Neural cell (in vitro differentiated cells): ENCODE measurements around the gene LGSN. TPM values are rescaled to one million over a fixed set of nuclear protein-coding genes. Genes with fewer than 3 reads are reported as not detected.

Experiments used
- H2AFZ ChIP-seq: fragments of 200-600, 300-800 bp; sonication (generic), shearing (Covaris generic); 2 replicates; pipeline ENCODE4 v1.6.0; 2014; ENCODE audit warnings: low read depth, mild to moderate bottlenecking, antibody characterized with exemption, low read length, moderate library complexity
- H3F3A ChIP-seq: fragments of 200-600 bp; shearing (Covaris generic); 2 replicates; pipeline ENCODE4 v1.6.1; 2016; ENCODE audit warnings: mild to moderate bottlenecking, moderate library complexity, mixed read lengths, antibody characterized with exemption, low read length; ENCODE audit not compliant: insufficient read depth, poor library complexity, severe bottlenecking
- H3K27ac ChIP-seq: fragments of 200-600, 300-800 bp; sonication (generic), shearing (Covaris generic); 2 replicates; pipeline ENCODE4 v1.5.1; 2014; ENCODE audit warnings: mild to moderate bottlenecking, low read length, moderate library complexity
- H3K27me3 ChIP-seq: fragments of 300-800, 200-600 bp; sonication (generic), shearing (Covaris generic); 2 replicates; pipeline ENCODE4 v1.6.0; 2014; ENCODE audit warnings: mild to moderate bottlenecking, low read depth, low read length, moderate library complexity; ENCODE audit not compliant: insufficient read depth
- H3K36me3 ChIP-seq: fragments of 300-800, 200-600 bp; sonication (generic), shearing (Covaris generic); 2 replicates; pipeline ENCODE4 v1.5.1; 2014; ENCODE audit warnings: mild to moderate bottlenecking, antibody characterized with exemption, low read length, moderate library complexity; ENCODE audit not compliant: insufficient read depth
- H3K4me2 ChIP-seq: fragments of 300-800, 200-600 bp; sonication (generic), shearing (Covaris generic); 2 replicates; pipeline ENCODE4 v1.6.0; 2014; ENCODE audit warnings: mild to moderate bottlenecking, low read length
- H3K4me3 ChIP-seq: fragments of 300-800, 200-600 bp; sonication (generic), shearing (Covaris generic); 2 replicates; pipeline ENCODE4 v1.5.1; 2014; ENCODE audit warnings: mild to moderate bottlenecking, low read length, moderate library complexity
- H3K79me2 ChIP-seq: fragments of 200-600 bp; shearing (Covaris generic); replicated peaks from 2 replicates; pipeline ENCODE4 v1.6.0; 2014; ENCODE audit warnings: mild to moderate bottlenecking, low read length, moderate library complexity; ENCODE audit not compliant: insufficient read depth
- H3K9ac ChIP-seq: fragments of 300-800, 200-600 bp; sonication (generic), shearing (Covaris generic); 2 replicates; pipeline ENCODE4 v1.6.1; 2016; ENCODE audit warnings: mild to moderate bottlenecking, low read length, mixed read lengths
- H3K9me2 ChIP-seq: fragments of 200-600 bp; shearing (Covaris generic); 2 replicates; pipeline ENCODE4 v1.6.1; 2016; ENCODE audit warnings: mild to moderate bottlenecking, low read length, mixed read lengths; ENCODE audit not compliant: insufficient read depth
- H3K9me3 ChIP-seq: fragments of 200-600, 300-800 bp; sonication (generic), shearing (Covaris generic); 2 replicates; pipeline ENCODE4 v1.6.1; 2016; ENCODE audit warnings: mild to moderate bottlenecking, mixed run types, low read length, moderate library complexity, mixed read lengths
- H4K20me1 ChIP-seq: fragments of 200-600 bp; shearing (Covaris generic); 2 replicates; pipeline ENCODE4 v1.6.1; 2016; ENCODE audit warnings: mild to moderate bottlenecking, mixed run types; ENCODE audit not compliant: insufficient read depth
- EP300 ChIP-seq: fragments of 450-650 bp; conservative IDR thresholded peaks from 2 replicates; pipeline ENCODE4 v1.6.1; 2014; ENCODE audit warnings: antibody characterized with exemption, mild to moderate bottlenecking, moderate library complexity; ENCODE audit not compliant: poor library complexity, severe bottlenecking
- EZH2 ChIP-seq: fragments of 200-600, 300-800 bp; shearing (Covaris generic), sonication (generic); IDR thresholded peaks from 2 replicates; pipeline ENCODE4 v1.6.1; 2014; ENCODE audit warnings: antibody characterized with exemption, low read length, borderline replicate concordance, mild to moderate bottlenecking; ENCODE audit not compliant: insufficient read depth, poor library complexity, severe bottlenecking
- MXI1 ChIP-seq: fragments of 450-650 bp; conservative IDR thresholded peaks from 2 replicates; pipeline ENCODE4 v1.6.1; 2014; ENCODE audit warnings: antibody characterized with exemption, mild to moderate bottlenecking; ENCODE audit not compliant: poor library complexity, severe bottlenecking
- POLR2AphosphoS5 ChIP-seq: IDR thresholded peaks from 2 replicates; pipeline ENCODE4 v1.6.1; 2012
- RAD21 ChIP-seq: fragments of 450-650 bp; conservative IDR thresholded peaks from 2 replicates; pipeline ENCODE4 v1.6.1; 2014; ENCODE audit warnings: antibody characterized with exemption, mild to moderate bottlenecking, moderate library complexity
- SMC3 ChIP-seq: fragments of 450-650 bp; conservative IDR thresholded peaks from 2 replicates; pipeline ENCODE4 v1.6.1; 2014; ENCODE audit warnings: antibody characterized with exemption, mild to moderate bottlenecking, moderate library complexity; ENCODE audit not compliant: poor library complexity
- TAF1 ChIP-seq: IDR thresholded peaks from 2 replicates; pipeline ENCODE4 v1.6.1; 2012; ENCODE audit warnings: low read depth
- polyA plus RNA-seq: library from polyadenylated mRNA; depleted of rRNA; stranded (reverse); fragments of >200 nt; gene quantifications from 2 replicates; pipeline ENCODE4 v1.2.3, GENCODE V29; 2014
- TF ChIP-seq, protein P1 (sequence below): fragments of 450-650 bp; IDR thresholded peaks from 2 replicates; pipeline ENCODE4 v1.5.1; 2014; ENCODE audit warnings: antibody characterized with exemption, mild to moderate bottlenecking, moderate library complexity; ENCODE audit not compliant: poor library complexity, severe bottlenecking
- TF ChIP-seq, protein P2 (sequence below): IDR thresholded peaks from 2 replicates; pipeline ENCODE4 v1.6.1; 2012; ENCODE audit warnings: borderline replicate concordance

LGSN gene
- polyA plus RNA-seq, 1 donor from 2014 or later = not detected

DNA sequence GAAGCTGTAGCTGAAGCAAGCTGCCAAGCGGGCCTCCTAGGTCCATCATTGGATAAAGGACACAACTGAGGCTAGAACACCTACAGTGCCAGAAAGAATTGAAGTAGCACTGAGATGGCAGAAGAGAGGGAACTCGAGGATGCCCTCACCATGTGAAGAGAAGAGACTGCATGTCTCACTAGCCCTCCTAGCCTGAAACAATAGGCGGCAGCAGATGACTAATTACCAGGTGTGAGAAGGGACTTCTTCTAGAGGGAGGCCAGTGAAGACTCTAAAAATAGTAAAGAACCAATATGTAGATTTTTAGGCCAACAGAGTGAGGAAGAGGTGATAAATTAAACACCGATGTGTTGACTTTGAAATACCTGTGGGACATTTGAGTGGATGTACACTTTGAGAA is 50.3 kb downstream of the LGSN start:
- Histone ChIP-seq H3K36me3 (no peaks in the 10 kb centered on the region), H3K4me3 (no peak overlapping the region), H3K79me2 (no peaks in the 10 kb centered on the region), H3F3A (no peaks in the 10 kb centered on the region), H3K9me3 (no peaks in the 10 kb centered on the region), H3K4me2 (no peak overlapping the region), H3K27me3 (no peaks in the 10 kb centered on the region), H3K27ac (no peak overlapping the region), H2AFZ (no peak overlapping the region), H3K9me2 (no peaks in the 10 kb centered on the region), H4K20me1 (no peaks in the 10 kb centered on the region), H3K9ac (no peak overlapping the region)
- TF ChIP-seq SMC3 = no peak
- TF ChIP-seq EZH2 = no peak
- TF ChIP-seq, protein P1, sequence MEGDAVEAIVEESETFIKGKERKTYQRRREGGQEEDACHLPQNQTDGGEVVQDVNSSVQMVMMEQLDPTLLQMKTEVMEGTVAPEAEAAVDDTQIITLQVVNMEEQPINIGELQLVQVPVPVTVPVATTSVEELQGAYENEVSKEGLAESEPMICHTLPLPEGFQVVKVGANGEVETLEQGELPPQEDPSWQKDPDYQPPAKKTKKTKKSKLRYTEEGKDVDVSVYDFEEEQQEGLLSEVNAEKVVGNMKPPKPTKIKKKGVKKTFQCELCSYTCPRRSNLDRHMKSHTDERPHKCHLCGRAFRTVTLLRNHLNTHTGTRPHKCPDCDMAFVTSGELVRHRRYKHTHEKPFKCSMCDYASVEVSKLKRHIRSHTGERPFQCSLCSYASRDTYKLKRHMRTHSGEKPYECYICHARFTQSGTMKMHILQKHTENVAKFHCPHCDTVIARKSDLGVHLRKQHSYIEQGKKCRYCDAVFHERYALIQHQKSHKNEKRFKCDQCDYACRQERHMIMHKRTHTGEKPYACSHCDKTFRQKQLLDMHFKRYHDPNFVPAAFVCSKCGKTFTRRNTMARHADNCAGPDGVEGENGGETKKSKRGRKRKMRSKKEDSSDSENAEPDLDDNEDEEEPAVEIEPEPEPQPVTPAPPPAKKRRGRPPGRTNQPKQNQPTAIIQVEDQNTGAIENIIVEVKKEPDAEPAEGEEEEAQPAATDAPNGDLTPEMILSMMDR = no peak
- TF ChIP-seq EP300 = no peak
- no peak for TF ChIP-seq POLR2AphosphoS5
- TF ChIP-seq, protein P2, sequence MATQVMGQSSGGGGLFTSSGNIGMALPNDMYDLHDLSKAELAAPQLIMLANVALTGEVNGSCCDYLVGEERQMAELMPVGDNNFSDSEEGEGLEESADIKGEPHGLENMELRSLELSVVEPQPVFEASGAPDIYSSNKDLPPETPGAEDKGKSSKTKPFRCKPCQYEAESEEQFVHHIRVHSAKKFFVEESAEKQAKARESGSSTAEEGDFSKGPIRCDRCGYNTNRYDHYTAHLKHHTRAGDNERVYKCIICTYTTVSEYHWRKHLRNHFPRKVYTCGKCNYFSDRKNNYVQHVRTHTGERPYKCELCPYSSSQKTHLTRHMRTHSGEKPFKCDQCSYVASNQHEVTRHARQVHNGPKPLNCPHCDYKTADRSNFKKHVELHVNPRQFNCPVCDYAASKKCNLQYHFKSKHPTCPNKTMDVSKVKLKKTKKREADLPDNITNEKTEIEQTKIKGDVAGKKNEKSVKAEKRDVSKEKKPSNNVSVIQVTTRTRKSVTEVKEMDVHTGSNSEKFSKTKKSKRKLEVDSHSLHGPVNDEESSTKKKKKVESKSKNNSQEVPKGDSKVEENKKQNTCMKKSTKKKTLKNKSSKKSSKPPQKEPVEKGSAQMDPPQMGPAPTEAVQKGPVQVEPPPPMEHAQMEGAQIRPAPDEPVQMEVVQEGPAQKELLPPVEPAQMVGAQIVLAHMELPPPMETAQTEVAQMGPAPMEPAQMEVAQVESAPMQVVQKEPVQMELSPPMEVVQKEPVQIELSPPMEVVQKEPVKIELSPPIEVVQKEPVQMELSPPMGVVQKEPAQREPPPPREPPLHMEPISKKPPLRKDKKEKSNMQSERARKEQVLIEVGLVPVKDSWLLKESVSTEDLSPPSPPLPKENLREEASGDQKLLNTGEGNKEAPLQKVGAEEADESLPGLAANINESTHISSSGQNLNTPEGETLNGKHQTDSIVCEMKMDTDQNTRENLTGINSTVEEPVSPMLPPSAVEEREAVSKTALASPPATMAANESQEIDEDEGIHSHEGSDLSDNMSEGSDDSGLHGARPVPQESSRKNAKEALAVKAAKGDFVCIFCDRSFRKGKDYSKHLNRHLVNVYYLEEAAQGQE = no peak
- TF ChIP-seq MXI1 = no peak
- no peak for TF ChIP-seq TAF1
- no peak for TF ChIP-seq RAD21

DNA sequence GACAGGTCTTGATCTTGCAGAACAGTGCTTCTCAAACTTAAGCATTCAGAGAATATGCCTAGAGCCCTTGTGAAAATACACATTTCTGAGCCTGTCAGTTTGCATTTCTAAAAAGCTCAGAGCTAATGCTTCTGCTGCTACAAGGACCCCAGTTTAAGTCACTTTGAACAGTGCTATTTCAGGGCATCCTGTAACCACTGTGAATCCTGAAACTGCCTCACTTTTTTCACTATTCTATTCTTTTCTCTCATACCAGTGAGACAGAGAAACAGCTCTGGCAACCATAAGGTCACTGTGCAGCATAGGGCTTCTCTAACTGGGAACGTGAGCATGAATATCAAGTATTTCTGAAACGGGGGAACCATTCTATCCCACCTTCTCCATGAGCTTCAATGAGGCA is 51.2 kb downstream of the LGSN start:
- Histone ChIP-seq H3K79me2 (no peaks in the 10 kb centered on the region), H3K9me2 (no peaks in the 10 kb centered on the region), H3K27ac (no peak overlapping the region), H3K9me3 (no peaks in the 10 kb centered on the region), H3K4me3 (no peak overlapping the region), H3K36me3 (no peaks in the 10 kb centered on the region), H3K27me3 (no peaks in the 10 kb centered on the region), H3K9ac (no peak overlapping the region), H3F3A (no peaks in the 10 kb centered on the region), H2AFZ (no peak overlapping the region), H3K4me2 (no peak overlapping the region), H4K20me1 (no peaks in the 10 kb centered on the region)
- TF ChIP-seq RAD21 (no peak), MXI1 (no peak), EZH2 (no peak), POLR2AphosphoS5 (no peak), SMC3 (no peak), TAF1 (no peak), EP300 (no peak)
- TF ChIP-seq, protein P1 = no peak
- TF ChIP-seq, protein P2 = no peak
